Activated T-helper 1 cell treated with anti-CD3 and anti-CD28 coated beads, Interleukin-12 subunit alpha, Interleukin-12 subunit beta, Interleukin-2, Interleukin-4 antibody, amounts not matched to agents 30 ng/mL and 10 ng/mL and 1 ng/mL, durations not matched to agents 14 hours and 24 hours and 36 hours (primary cell): ENCODE results near the gene HDAC11. TPM values are rescaled to one million over a fixed set of nuclear protein-coding genes. Genes with fewer than 3 reads are reported as not detected.
"Not testable (repeated sequence)": the region's sequence is repeated elsewhere in the genome, so short reads cannot be mapped to it uniquely, and the experiment has no call there.

Source experiments
- DNase-seq: peaks from one replicate; pipeline ENCODE4 v3.0.0; 2021; ENCODE audit warnings: low spot score
- H3K27ac Mint-ChIP-seq: one replicate; pipeline ENCODE4 v1.8.0; 2021; ENCODE audit warnings: mild to moderate bottlenecking, mixed read lengths
- H3K27me3 Mint-ChIP-seq: one replicate; pipeline ENCODE4 v1.8.0; 2022; ENCODE audit warnings: mild to moderate bottlenecking, moderate library complexity, mixed read lengths; ENCODE audit not compliant: insufficient read depth
- H3K36me3 Mint-ChIP-seq: one replicate; pipeline ENCODE4 v1.8.0; 2021; ENCODE audit warnings: low read depth, mixed read lengths
- H3K4me1 Mint-ChIP-seq: one replicate; pipeline ENCODE4 v1.8.0; 2021; ENCODE audit warnings: low read depth, mixed read lengths
- H3K4me3 Mint-ChIP-seq: one replicate; pipeline ENCODE4 v1.8.0; 2021; ENCODE audit warnings: mild to moderate bottlenecking, moderate library complexity, mixed read lengths
- H3K9me3 Mint-ChIP-seq: one replicate; pipeline ENCODE4 v1.8.0; 2021; ENCODE audit warnings: mixed read lengths
- intact Hi-C: fragments of 100-400 bp; cut with micrococcal nuclease; formaldehyde crosslinking; loops from one replicate; pipeline ENCODE4 v1.15.1; 2024
- total RNA-seq: library from RNA; stranded (reverse); gene quantifications from 2 replicates; pipeline ENCODE4 v1.2.3, GENCODE V29; 2022

HDAC11 gene
- total RNA-seq, 1 donor from 2014 or later = 1.4 TPM

GRCh38 chr3:13520326-13520880 is 40.3 kb downstream of the HDAC11 start:
- no peaks in the 10 kb centered on the region for H3K36me3 Mint-ChIP-seq
- DNase-seq = no peak
- H3K9me3 Mint-ChIP-seq = no peaks in the 10 kb centered on the region
- H3K4me1 Mint-ChIP-seq = no peaks in the 10 kb centered on the region
- intact Hi-C loops = no loop called here
- H3K4me3 Mint-ChIP-seq = no peak overlapping the region
- no peak overlapping the region for H3K27ac Mint-ChIP-seq
- no peaks in the 10 kb centered on the region for H3K27me3 Mint-ChIP-seq

- Mint-ChIP-seq H3K27ac (no peak overlapping the region), H3K4me1 (no peaks in the 10 kb centered on the region), H3K4me3 (no peak overlapping the region), H3K9me3 (no peaks in the 10 kb centered on the region), H3K36me3 (no peaks in the 10 kb centered on the region), H3K27me3 (peaks cover 2% of the 10 kb centered on the region)
- DNase-seq = no peak
- intact Hi-C loops = no loop called here
These were observed 41.2 kb downstream of the HDAC11 start for GRCh38 chr3:13521309-13521708.

- H3K27me3 Mint-ChIP-seq, H3K27ac Mint-ChIP-seq, H3K4me1 Mint-ChIP-seq, H3K9me3 Mint-ChIP-seq, H3K36me3 Mint-ChIP-seq, intact Hi-C loops, H3K4me3 Mint-ChIP-seq, DNase-seq: not testable (repeated sequence)
These were observed 41.6 kb downstream of the HDAC11 start for GRCh38 chr3:13521749-13522148.

- H3K27ac Mint-ChIP-seq = no peak overlapping the region
- intact Hi-C loops = no loop called here
- H3K9me3 Mint-ChIP-seq = no peaks in the 10 kb centered on the region
- H3K36me3 Mint-ChIP-seq = no peaks in the 10 kb centered on the region
- peaks cover 2% of the 10 kb centered on the region for H3K27me3 Mint-ChIP-seq
- DNase-seq = no peak
- H3K4me3 Mint-ChIP-seq = no peak overlapping the region
- no peaks in the 10 kb centered on the region for H3K4me1 Mint-ChIP-seq
These were observed 42.1 kb downstream of the HDAC11 start for GRCh38 chr3:13522236-13522635.

- Mint-ChIP-seq H3K4me3 (no peak overlapping the region), H3K36me3 (no peaks in the 10 kb centered on the region), H3K27ac (no peak overlapping the region), H3K27me3 (peaks cover 12% of the 10 kb centered on the region), H3K9me3 (no peaks in the 10 kb centered on the region), H3K4me1 (no peaks in the 10 kb centered on the region)
- intact Hi-C loops = no loop called here
- no peak for DNase-seq
These were observed 45.0 kb downstream of the HDAC11 start for GRCh38 chr3:13524979-13525669.

- H3K4me3 Mint-ChIP-seq = no peak overlapping the region
- H3K27me3 Mint-ChIP-seq = peaks cover 15% of the 10 kb centered on the region
- no peak overlapping the region for H3K27ac Mint-ChIP-seq
- no peaks in the 10 kb centered on the region for H3K36me3 Mint-ChIP-seq
- intact Hi-C loops = no loop called here
- H3K9me3 Mint-ChIP-seq = no peaks in the 10 kb centered on the region
- DNase-seq = no peak
- no peaks in the 10 kb centered on the region for H3K4me1 Mint-ChIP-seq
These were observed 45.9 kb downstream of the HDAC11 start for GRCh38 chr3:13525827-13526625.

- Mint-ChIP-seq H3K9me3 (no peaks in the 10 kb centered on the region), H3K4me3 (no peak overlapping the region), H3K27me3 (peaks cover 15% of the 10 kb centered on the region), H3K27ac (no peak overlapping the region), H3K36me3 (no peaks in the 10 kb centered on the region), H3K4me1 (no peaks in the 10 kb centered on the region)
- no peak for DNase-seq
- intact Hi-C loops = no loop called here
These were observed 46.5 kb downstream of the HDAC11 start for GRCh38 chr3:13526626-13526949.

- intact Hi-C loops = no loop called here
- Mint-ChIP-seq H3K9me3 (no peaks in the 10 kb centered on the region), H3K27me3 (peaks cover 15% of the 10 kb centered on the region), H3K27ac (no peak overlapping the region), H3K36me3 (no peaks in the 10 kb centered on the region), H3K4me1 (no peaks in the 10 kb centered on the region), H3K4me3 (no peak overlapping the region)
- DNase-seq = no peak
These were observed 48.2 kb downstream of the HDAC11 start for GRCh38 chr3:13528217-13528867.

GRCh38 chr3:13529196-13530112 is 49.3 kb downstream of the HDAC11 start:
- intact Hi-C loops = no loop called here
- Mint-ChIP-seq H3K4me3 (no peak overlapping the region), H3K9me3 (no peaks in the 10 kb centered on the region), H3K27ac (no peak overlapping the region), H3K36me3 (no peaks in the 10 kb centered on the region), H3K27me3 (peaks cover 15% of the 10 kb centered on the region), H3K4me1 (no peaks in the 10 kb centered on the region)
- DNase-seq = no peak

- Mint-ChIP-seq H3K27me3 (peaks cover 17% of the 10 kb centered on the region), H3K36me3 (no peaks in the 10 kb centered on the region), H3K27ac (no peak overlapping the region), H3K4me1 (no peaks in the 10 kb centered on the region), H3K9me3 (no peaks in the 10 kb centered on the region), H3K4me3 (no peak overlapping the region)
- DNase-seq = no peak
- intact Hi-C loops = no loop called here
These were observed 50.3 kb downstream of the HDAC11 start for GRCh38 chr3:13530241-13531009.

GRCh38 chr3:13532085-13532484 is 52.0 kb downstream of the HDAC11 start:
- Mint-ChIP-seq H3K4me3 (no peak overlapping the region), H3K27ac (no peak overlapping the region), H3K36me3 (no peaks in the 10 kb centered on the region), H3K27me3 (peaks cover 15% of the 10 kb centered on the region), H3K9me3 (no peaks in the 10 kb centered on the region), H3K4me1 (peaks cover 5% of the 10 kb centered on the region)
- intact Hi-C loops = no loop called here
- DNase-seq = no peak

GRCh38 chr3:13532631-13533030 is 52.5 kb downstream of the HDAC11 start:
- no peak for DNase-seq
- Mint-ChIP-seq H3K4me3 (no peak overlapping the region), H3K4me1 (peaks cover 5% of the 10 kb centered on the region), H3K36me3 (no peaks in the 10 kb centered on the region), H3K27ac (no peak overlapping the region), H3K27me3 (peaks cover 20% of the 10 kb centered on the region), H3K9me3 (no peaks in the 10 kb centered on the region)
- intact Hi-C loops = no loop called here
